Tongue (tissue), 2 donors: ENCODE results near the gene SLC25A26. TPM values are rescaled to one million over a fixed set of nuclear protein-coding genes. Genes with fewer than 3 reads are reported as not detected.
A peak's percentile ranks its signal among the peaks of the same experiment; 100 is the strongest.

Experiments
- DNase-seq: peaks from one replicate; pipeline ENCODE4 v3.0.0-alpha.2; 2015
- total RNA-seq: library from RNA; depleted of rRNA; stranded (reverse); fragments of >200 nt; gene quantifications from one replicate; pipeline ENCODE4 v1.2.3, GENCODE V29; 2014

SLC25A26 gene
- total RNA-seq, 1 donor from 2014 or later, result 27.4 TPM

- DNase-seq, result no peak
Measured at GRCh38 chr3:66377800-66378199, 157.0 kb downstream of the SLC25A26 start.

- DNase-seq, result peak; percentile 67
Measured at GRCh38 chr3:66378256-66378655, 157.5 kb downstream of the SLC25A26 start.

- DNase-seq, result no peak
Measured at GRCh38 chr3:66379565-66379964, 158.8 kb downstream of the SLC25A26 start.

GRCh38 chr3:66380200-66380932, 159.6 kb downstream of the SLC25A26 start:
- DNase-seq, result no peak

- DNase-seq, result peak; percentile 82
Measured at GRCh38 chr3:66381626-66382025, 160.8 kb downstream of the SLC25A26 start.

- DNase-seq, result no peak
Measured at GRCh38 chr3:66382142-66382541, 161.3 kb downstream of the SLC25A26 start.

GRCh38 chr3:66383023-66383422, 162.2 kb downstream of the SLC25A26 start:
- DNase-seq, result no peak

- no peak for DNase-seq
Measured at GRCh38 chr3:66383998-66384745, 163.4 kb downstream of the SLC25A26 start.

- no peak for DNase-seq
Measured at GRCh38 chr3:66385066-66385465, 164.3 kb downstream of the SLC25A26 start.

- DNase-seq, result no peak
Measured at GRCh38 chr3:66386011-66386924, 165.5 kb downstream of the SLC25A26 start.

- no peak for DNase-seq
Measured at GRCh38 chr3:66386925-66387650, 166.3 kb downstream of the SLC25A26 start.

GRCh38 chr3:66390013-66390412, 169.2 kb downstream of the SLC25A26 start:
- DNase-seq, result no peak

- DNase-seq, result no peak
Measured at GRCh38 chr3:66392512-66392911, 171.7 kb downstream of the SLC25A26 start.

- DNase-seq, result no peak
Measured at GRCh38 chr3:66392966-66393332, 172.1 kb downstream of the SLC25A26 start.

GRCh38 chr3:66393333-66394005, 172.7 kb downstream of the SLC25A26 start:
- DNase-seq, result peak; percentile 61

- no peak for DNase-seq
Measured at GRCh38 chr3:66394019-66394752, 173.4 kb downstream of the SLC25A26 start.

- DNase-seq, result no peak
Measured at GRCh38 chr3:66394753-66395249, 174.0 kb downstream of the SLC25A26 start.

GRCh38 chr3:66395635-66396034, 174.8 kb downstream of the SLC25A26 start:
- no peak for DNase-seq

- no peak for DNase-seq
Measured at GRCh38 chr3:66396161-66396760, 175.5 kb downstream of the SLC25A26 start.

GRCh38 chr3:66396888-66397287, 176.1 kb downstream of the SLC25A26 start:
- DNase-seq, result no peak
